Activated T-helper 2 cell treated with anti-CD3 and anti-CD28 coated beads, Interferon-gamma antibody, Interleukin-2, Interleukin-4, amounts not matched to agents 10 μg/mL and 5 μg/mL and 100 μg/mL, durations not matched to agents 14 hours and 24 hours and 36 hours (primary cell): Measurements from ENCODE around the gene SUSD4. TPM values are rescaled to one million over a fixed set of nuclear protein-coding genes. Genes with fewer than 3 reads are reported as not detected.

Source experiments
- DNase-seq: peaks from one replicate; pipeline ENCODE4 v3.0.0; 2021; ENCODE audit warnings: low spot score
- H3K27ac Mint-ChIP-seq: one replicate; pipeline ENCODE4 v1.8.0; 2021; ENCODE audit warnings: mixed read lengths
- H3K27me3 Mint-ChIP-seq: one replicate; pipeline ENCODE4 v1.8.0; 2021; ENCODE audit warnings: low read depth, mixed read lengths
- H3K36me3 Mint-ChIP-seq: one replicate; pipeline ENCODE4 v1.8.0; 2021; ENCODE audit warnings: low read depth, mixed read lengths
- H3K4me1 Mint-ChIP-seq: one replicate; pipeline ENCODE4 v1.8.0; 2021; ENCODE audit warnings: low read depth, mixed read lengths
- H3K4me3 Mint-ChIP-seq: one replicate; pipeline ENCODE4 v1.8.0; 2021; ENCODE audit warnings: low read depth, mild to moderate bottlenecking, moderate library complexity, mixed read lengths
- H3K9me3 Mint-ChIP-seq: one replicate; pipeline ENCODE4 v1.8.0; 2021; ENCODE audit warnings: mixed read lengths
- intact Hi-C: fragments of 100-400 bp; cut with micrococcal nuclease; formaldehyde crosslinking; loops from one replicate; pipeline ENCODE4 v1.15.1; 2023
- total RNA-seq: library from RNA; stranded (reverse); gene quantifications from 2 replicates; pipeline ENCODE4 v1.2.3, GENCODE V29; 2022

The SUSD4 gene
- total RNA-seq, 1 donor from 2014 or later, result 0.18 TPM

- Mint-ChIP-seq H3K27ac (no peak overlapping the region), H3K36me3 (peaks cover 1% of the 10 kb centered on the region), H3K9me3 (peaks cover 17% of the 10 kb centered on the region), H3K4me1 (peaks cover 58% of the 10 kb centered on the region), H3K4me3 (no peak overlapping the region), H3K27me3 (no peaks in the 10 kb centered on the region)
- intact Hi-C loops, result loop anchor here (5.0 kb wide), 1 partner anchor 91 kb away; the partner anchor contains the start of gene TLR5
- no peak for DNase-seq
Measured at GRCh38 chr1:223233019-223233409, 131.0 kb downstream of the SUSD4 start.

GRCh38 chr1:223231581-223231980 lies 132.4 kb downstream of the SUSD4 start:
- Mint-ChIP-seq H3K9me3 (peaks cover 3% of the 10 kb centered on the region), H3K27me3 (peaks cover 4% of the 10 kb centered on the region), H3K4me3 (no peak overlapping the region), H3K27ac (no peak overlapping the region), H3K36me3 (no peaks in the 10 kb centered on the region), H3K4me1 (peaks cover 65% of the 10 kb centered on the region)
- no peak for DNase-seq
- intact Hi-C loops, result loop anchor here (5.0 kb wide), 1 partner anchor 89 kb away; the partner anchor contains the start of gene TLR5

- DNase-seq, result no peak
- Mint-ChIP-seq H3K27ac (peak overlapping the region; percentile 81), H3K4me3 (no peak overlapping the region), H3K4me1 (peaks cover 65% of the 10 kb centered on the region), H3K36me3 (no peaks in the 10 kb centered on the region), H3K27me3 (peaks cover 5% of the 10 kb centered on the region), H3K9me3 (no peaks in the 10 kb centered on the region)
- intact Hi-C loops, result loop anchor here (5.0 kb wide), 1 partner anchor 89 kb away; the partner anchor contains the start of gene TLR5
Measured at GRCh38 chr1:223231011-223231572, 132.9 kb downstream of the SUSD4 start.

GRCh38 chr1:223230161-223230881 lies 133.7 kb downstream of the SUSD4 start:
- peak; percentile 42 for DNase-seq
- Mint-ChIP-seq H3K4me1 (peaks cover 65% of the 10 kb centered on the region), H3K9me3 (no peaks in the 10 kb centered on the region), H3K27ac (peak overlapping the region; percentile 81), H3K36me3 (peaks cover 3% of the 10 kb centered on the region), H3K4me3 (peak overlapping the region; percentile 6), H3K27me3 (peaks cover 10% of the 10 kb centered on the region)
- intact Hi-C loops, result loop anchor here (1.0 to 5.0 kb wide), 3 partner anchors 14 to 88 kb away; partner anchors contain the start of gene TLR5

DNA sequence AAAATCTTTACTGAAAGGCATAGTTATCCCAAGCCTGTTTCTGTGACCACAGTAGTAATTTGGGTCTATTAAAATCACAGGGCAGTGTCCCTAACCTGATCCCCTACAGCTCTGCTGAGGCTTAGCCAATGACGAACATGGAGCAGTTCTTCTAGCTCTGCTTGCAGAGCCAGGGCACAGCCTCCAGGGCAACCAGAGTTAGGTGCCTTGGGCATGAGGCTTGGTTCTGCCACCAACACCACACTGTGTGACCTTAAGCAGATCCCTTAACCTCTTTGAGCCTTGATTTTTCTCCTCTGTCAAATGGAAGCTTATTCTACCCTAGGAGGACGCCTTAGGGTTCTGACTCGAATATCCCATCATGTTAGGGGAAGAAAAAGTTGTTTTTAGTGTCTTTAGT lies 134.2 kb downstream of the SUSD4 start:
- H3K9me3 Mint-ChIP-seq, result no peaks in the 10 kb centered on the region

GRCh38 chr1:223228931-223229528 lies 134.9 kb downstream of the SUSD4 start:
- peaks cover 58% of the 10 kb centered on the region for H3K4me1 Mint-ChIP-seq

More for the DNA sequence above, 134.2 kb downstream of the SUSD4 start:
- peaks cover 62% of the 10 kb centered on the region for H3K4me1 Mint-ChIP-seq
- H3K27ac Mint-ChIP-seq, result peak overlapping the region; percentile 81
- peaks cover 3% of the 10 kb centered on the region for H3K36me3 Mint-ChIP-seq
- no peak overlapping the region for H3K4me3 Mint-ChIP-seq
- no peak for DNase-seq
- H3K27me3 Mint-ChIP-seq, result peaks cover 10% of the 10 kb centered on the region
- intact Hi-C loops, result loop anchor here (1.0 to 5.0 kb wide), 3 partner anchors 15 to 87 kb away; partner anchors contain the start of gene TLR5

GRCh38 chr1:223228201-223228600 lies 135.8 kb downstream of the SUSD4 start:
- Mint-ChIP-seq H3K27ac (no peak overlapping the region), H3K9me3 (no peaks in the 10 kb centered on the region), H3K4me1 (peaks cover 51% of the 10 kb centered on the region), H3K27me3 (peaks cover 10% of the 10 kb centered on the region), H3K36me3 (peaks cover 3% of the 10 kb centered on the region), H3K4me3 (no peak overlapping the region)
- DNase-seq, result no peak
- intact Hi-C loops, result no loop called here

More at GRCh38 chr1:223228931-223229528, 134.9 kb downstream of the SUSD4 start:
- no peak overlapping the region for H3K4me3 Mint-ChIP-seq
- peaks cover 10% of the 10 kb centered on the region for H3K27me3 Mint-ChIP-seq
- H3K36me3 Mint-ChIP-seq, result peaks cover 3% of the 10 kb centered on the region
- H3K27ac Mint-ChIP-seq, result peak overlapping the region; percentile 5
- intact Hi-C loops, result no loop called here
- H3K9me3 Mint-ChIP-seq, result no peaks in the 10 kb centered on the region
- no peak for DNase-seq

- H3K27me3 Mint-ChIP-seq, result peaks cover 10% of the 10 kb centered on the region
- H3K9me3 Mint-ChIP-seq, result no peaks in the 10 kb centered on the region
- no peak for DNase-seq
- intact Hi-C loops, result no loop called here
- H3K36me3 Mint-ChIP-seq, result peaks cover 3% of the 10 kb centered on the region
- no peak overlapping the region for H3K4me3 Mint-ChIP-seq
- H3K27ac Mint-ChIP-seq, result no peak overlapping the region
- peaks cover 46% of the 10 kb centered on the region for H3K4me1 Mint-ChIP-seq
Measured at GRCh38 chr1:223227486-223228196, 136.3 kb downstream of the SUSD4 start.

- peaks cover 10% of the 10 kb centered on the region for H3K27me3 Mint-ChIP-seq
- peaks cover 3% of the 10 kb centered on the region for H3K36me3 Mint-ChIP-seq
- H3K27ac Mint-ChIP-seq, result no peak overlapping the region
- no peak for DNase-seq
- H3K9me3 Mint-ChIP-seq, result no peaks in the 10 kb centered on the region
- H3K4me1 Mint-ChIP-seq, result peaks cover 43% of the 10 kb centered on the region
- no peak overlapping the region for H3K4me3 Mint-ChIP-seq
- intact Hi-C loops, result no loop called here
Measured at GRCh38 chr1:223227031-223227430, 136.9 kb downstream of the SUSD4 start.

- intact Hi-C loops, result no loop called here
- H3K27me3 Mint-ChIP-seq, result peaks cover 10% of the 10 kb centered on the region
- no peak overlapping the region for H3K4me3 Mint-ChIP-seq
- peaks cover 3% of the 10 kb centered on the region for H3K36me3 Mint-ChIP-seq
- H3K4me1 Mint-ChIP-seq, result peaks cover 37% of the 10 kb centered on the region
- no peaks in the 10 kb centered on the region for H3K9me3 Mint-ChIP-seq
- H3K27ac Mint-ChIP-seq, result no peak overlapping the region
- DNase-seq, result no peak
Measured at GRCh38 chr1:223226271-223226670, 137.7 kb downstream of the SUSD4 start.

GRCh38 chr1:223225481-223225880 lies 138.5 kb downstream of the SUSD4 start:
- peaks cover 3% of the 10 kb centered on the region for H3K36me3 Mint-ChIP-seq
- DNase-seq, result no peak
- H3K27ac Mint-ChIP-seq, result no peak overlapping the region
- intact Hi-C loops, result no loop called here
- no peaks in the 10 kb centered on the region for H3K9me3 Mint-ChIP-seq
- no peak overlapping the region for H3K4me3 Mint-ChIP-seq
- peaks cover 29% of the 10 kb centered on the region for H3K4me1 Mint-ChIP-seq
- peaks cover 10% of the 10 kb centered on the region for H3K27me3 Mint-ChIP-seq

GRCh38 chr1:223225061-223225460 lies 138.9 kb downstream of the SUSD4 start:
- DNase-seq, result no peak
- H3K4me3 Mint-ChIP-seq, result no peak overlapping the region
- no peaks in the 10 kb centered on the region for H3K9me3 Mint-ChIP-seq
- H3K36me3 Mint-ChIP-seq, result peaks cover 5% of the 10 kb centered on the region
- peaks cover 10% of the 10 kb centered on the region for H3K27me3 Mint-ChIP-seq
- peaks cover 25% of the 10 kb centered on the region for H3K4me1 Mint-ChIP-seq
- no peak overlapping the region for H3K27ac Mint-ChIP-seq
- intact Hi-C loops, result no loop called here
